ENCODE results near the gene RDX. TPM values are rescaled to one million over a fixed set of nuclear protein-coding genes. Genes with fewer than 3 reads are reported as not detected.

Gene RDX
- total RNA-seq, 1 donor from 2014 or later, result 128 TPM

- DNase-seq (ENCODE audit: low spot score), result no peak
Measured at GRCh38 chr11:110133160-110133559, 163.3 kb downstream of the RDX start.

- DNase-seq (ENCODE audit: low spot score), result no peak
Measured at GRCh38 chr11:110131386-110132123, 164.9 kb downstream of the RDX start.

DNA sequence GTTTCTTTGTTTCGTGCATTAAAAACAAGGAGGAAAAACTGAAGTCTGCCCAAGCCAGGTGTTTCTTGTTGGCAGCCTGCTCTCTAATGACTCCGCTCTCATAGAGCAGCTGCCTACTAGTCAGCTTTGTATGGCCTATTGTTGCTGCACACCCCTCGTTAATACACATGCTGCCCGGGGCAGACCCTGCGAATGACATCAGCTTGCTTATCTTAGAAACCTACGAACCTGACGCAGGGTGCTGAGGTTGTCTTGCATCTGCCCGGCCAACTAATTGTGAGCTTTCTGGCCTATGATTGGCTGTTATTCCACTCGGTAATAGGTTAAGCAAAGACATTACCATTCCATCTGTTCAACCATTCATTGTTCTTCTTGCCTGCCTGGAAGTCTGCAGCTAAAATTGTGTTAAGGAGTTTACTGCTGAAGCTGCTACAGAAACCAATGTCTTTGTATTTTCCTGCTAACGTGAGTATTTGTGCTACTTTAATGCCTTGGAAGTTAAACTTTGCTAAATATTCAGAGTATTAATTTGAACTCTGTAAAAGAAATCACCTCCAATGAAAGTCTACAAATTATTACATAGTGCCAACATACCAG lies 165.7 kb downstream of the RDX start:
- DNase-seq (ENCODE audit: low spot score), result no peak

DNA sequence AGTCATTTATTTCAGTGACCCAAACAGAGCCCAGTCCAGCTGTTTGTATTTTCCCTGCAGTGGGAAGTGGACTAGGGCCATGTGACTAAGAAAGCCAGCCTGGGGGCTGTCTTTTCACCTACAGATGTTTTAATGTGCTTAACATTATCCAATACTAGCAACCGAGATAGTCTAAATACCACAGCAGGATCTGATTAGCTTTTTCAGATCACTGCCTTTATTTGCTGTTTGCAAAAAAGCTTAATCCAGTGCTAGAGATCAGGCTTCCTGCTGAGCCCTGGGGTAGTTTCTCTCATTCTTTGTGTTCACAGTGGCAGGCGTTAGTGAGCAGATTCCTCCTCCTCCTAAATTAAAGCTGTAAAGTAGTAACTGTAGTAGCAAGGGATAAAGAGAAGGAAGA lies 168.3 kb downstream of the RDX start:
- DNase-seq (ENCODE audit: low spot score), result no peak

GRCh38 chr11:110126936-110127335 lies 169.5 kb downstream of the RDX start:
- DNase-seq (ENCODE audit: low spot score), result no peak

- no peak for DNase-seq (ENCODE audit: low spot score)
Measured at GRCh38 chr11:110125632-110126031, 170.8 kb downstream of the RDX start.

Other genes with a start within 250 kb of the RDX start
- 14.9 TPM for gene ZC3H12C, start 203.2 kb downstream of the RDX start, total RNA-seq
- 12.5 TPM for gene FDX1, start 133.3 kb upstream of the RDX start, total RNA-seq

Data from mesenteric fat pad (tissue), 1 donor.